ENCODE data around the gene HHATL.

HHATL gene

DNA sequence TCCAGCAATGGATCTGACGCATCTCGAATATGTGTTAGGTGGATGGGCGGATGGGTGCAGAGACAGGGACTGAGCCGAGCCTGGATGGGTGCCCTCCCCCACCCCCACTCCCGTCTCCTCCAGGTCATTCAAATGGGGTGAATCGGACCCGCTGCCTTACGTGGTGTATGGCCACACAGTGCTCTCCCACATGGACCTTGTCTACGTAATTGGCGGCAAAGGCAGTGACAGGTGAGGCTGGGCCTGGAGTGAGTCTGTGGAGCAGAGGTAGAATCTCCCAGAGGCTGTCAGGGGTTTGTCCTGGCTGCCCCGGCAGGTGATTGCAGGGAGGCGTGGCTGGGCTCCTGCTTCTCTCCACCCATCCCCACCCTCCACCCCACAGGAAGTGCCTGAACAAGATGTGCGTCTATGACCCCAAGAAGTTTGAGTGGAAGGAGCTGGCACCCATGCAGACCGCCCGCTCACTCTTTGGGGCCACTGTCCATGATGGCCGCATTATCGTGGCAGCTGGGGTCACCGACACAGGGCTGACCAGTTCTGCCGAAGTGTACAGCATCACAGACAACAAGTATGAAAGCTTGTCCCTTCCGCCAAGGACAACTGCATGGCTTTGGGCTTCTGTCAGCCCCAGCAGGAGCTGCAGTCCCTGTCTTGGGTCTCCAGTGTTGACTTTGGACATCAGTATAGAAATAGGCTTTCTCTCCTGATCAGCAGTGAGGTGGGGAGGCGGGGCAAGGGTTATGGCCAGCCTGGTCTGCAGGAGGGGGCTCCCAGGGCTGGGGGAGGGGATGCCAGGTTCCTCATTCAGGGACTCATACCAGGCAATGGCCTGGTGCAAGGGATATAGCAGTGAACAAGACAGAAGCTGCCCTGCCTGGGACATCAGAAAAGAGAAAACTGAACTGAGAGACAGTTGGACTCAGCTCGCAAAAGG is 13.8 kb downstream of the HHATL start:
- no peak overlapping the region for H2AFZ ChIP-seq (ENCODE audit: low read length, unreplicated experiment)
- no peaks in the 10 kb centered on the region for H3K36me3 ChIP-seq (ENCODE audit: insufficient read depth, low read length)
- H3K4me1 ChIP-seq (ENCODE audit: control insufficient read depth, insufficient read depth, low read length, unreplicated experiment) = peaks cover 6% of the 10 kb centered on the region
- H3K4me3 ChIP-seq (ENCODE audit: low read depth, low read length) = no peak overlapping the region
- no peak overlapping the region for H3K27ac ChIP-seq (ENCODE audit: low read depth, low read length)
- H3K27me3 ChIP-seq (ENCODE audit: insufficient read depth, low read length) = peaks cover 34% of the 10 kb centered on the region
- H3K79me2 ChIP-seq (ENCODE audit: control insufficient read depth, insufficient read depth, low read length, unreplicated experiment) = no peaks in the 10 kb centered on the region

- Histone ChIP-seq H2AFZ (ENCODE audit: low read length, unreplicated experiment) (no peak overlapping the region), H3K79me2 (ENCODE audit: control insufficient read depth, insufficient read depth, low read length, unreplicated experiment) (no peaks in the 10 kb centered on the region), H3K27ac (ENCODE audit: low read depth, low read length) (no peak overlapping the region), H3K4me1 (ENCODE audit: control insufficient read depth, insufficient read depth, low read length, unreplicated experiment) (peaks cover 10% of the 10 kb centered on the region), H3K36me3 (ENCODE audit: insufficient read depth, low read length) (no peaks in the 10 kb centered on the region), H3K4me3 (ENCODE audit: low read depth, low read length) (no peak overlapping the region), H3K27me3 (ENCODE audit: insufficient read depth, low read length) (peaks cover 34% of the 10 kb centered on the region)
These were observed 14.6 kb downstream of the HHATL start for GRCh38 chr3:42688016-42688415.

GRCh38 chr3:42686832-42687650 is 15.6 kb downstream of the HHATL start:
- Histone ChIP-seq H3K4me3 (ENCODE audit: low read depth, low read length) (no peak overlapping the region), H3K27ac (ENCODE audit: low read depth, low read length) (no peak overlapping the region), H3K79me2 (ENCODE audit: control insufficient read depth, insufficient read depth, low read length, unreplicated experiment) (no peaks in the 10 kb centered on the region), H2AFZ (ENCODE audit: low read length, unreplicated experiment) (no peak overlapping the region), H3K27me3 (ENCODE audit: insufficient read depth, low read length) (peaks cover 31% of the 10 kb centered on the region), H3K36me3 (ENCODE audit: insufficient read depth, low read length) (no peaks in the 10 kb centered on the region), H3K4me1 (ENCODE audit: control insufficient read depth, insufficient read depth, low read length, unreplicated experiment) (peaks cover 10% of the 10 kb centered on the region)

DNA sequence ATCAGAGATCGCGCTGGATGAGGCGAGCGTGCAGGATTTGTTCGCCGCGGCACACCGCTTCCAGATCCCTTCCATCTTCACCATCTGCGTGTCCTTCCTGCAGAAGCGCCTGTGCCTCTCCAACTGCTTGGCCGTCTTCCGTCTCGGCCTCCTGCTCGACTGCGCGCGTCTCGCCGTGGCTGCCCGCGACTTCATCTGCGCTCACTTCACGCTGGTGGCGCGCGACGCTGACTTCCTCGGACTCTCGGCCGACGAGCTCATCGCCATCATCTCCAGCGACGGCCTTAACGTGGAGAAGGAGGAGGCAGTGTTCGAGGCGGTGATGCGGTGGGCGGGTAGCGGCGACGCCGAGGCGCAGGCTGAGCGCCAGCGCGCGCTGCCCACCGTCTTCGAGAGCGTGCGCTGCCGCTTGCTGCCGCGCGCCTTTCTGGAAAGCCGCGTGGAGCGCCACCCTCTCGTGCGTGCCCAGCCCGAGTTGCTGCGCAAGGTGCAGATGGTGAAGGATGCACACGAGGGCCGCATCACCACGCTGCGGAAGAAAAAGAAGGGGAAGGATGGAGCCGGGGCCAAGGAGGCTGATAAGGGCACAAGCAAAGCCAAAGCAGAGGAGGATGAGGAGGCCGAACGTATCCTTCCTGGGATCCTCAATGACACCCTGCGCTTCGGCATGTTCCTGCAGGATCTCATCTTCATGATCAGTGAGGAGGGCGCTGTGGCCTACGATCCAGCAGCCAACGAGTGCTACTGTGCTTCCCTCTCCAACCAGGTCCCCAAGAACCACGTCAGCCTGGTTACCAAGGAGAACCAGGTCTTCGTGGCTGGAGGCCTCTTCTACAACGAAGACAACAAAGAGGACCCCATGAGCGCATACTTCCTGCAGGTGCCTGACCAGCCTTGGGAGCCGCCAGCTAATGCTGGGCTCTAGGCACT is 16.4 kb downstream of the HHATL start:
- peaks cover 10% of the 10 kb centered on the region for H3K4me1 ChIP-seq (ENCODE audit: control insufficient read depth, insufficient read depth, low read length, unreplicated experiment)
- no peaks in the 10 kb centered on the region for H3K79me2 ChIP-seq (ENCODE audit: control insufficient read depth, insufficient read depth, low read length, unreplicated experiment)
- H2AFZ ChIP-seq (ENCODE audit: low read length, unreplicated experiment) = no peak overlapping the region
- H3K36me3 ChIP-seq (ENCODE audit: insufficient read depth, low read length) = no peaks in the 10 kb centered on the region
- H3K4me3 ChIP-seq (ENCODE audit: low read depth, low read length) = peak overlapping the region; percentile 50; the same call in 1 of the 2 replicates
- H3K27me3 ChIP-seq (ENCODE audit: insufficient read depth, low read length) = peaks cover 23% of the 10 kb centered on the region
- no peak overlapping the region for H3K27ac ChIP-seq (ENCODE audit: low read depth, low read length)

- peaks cover 16% of the 10 kb centered on the region for H3K4me1 ChIP-seq (ENCODE audit: control insufficient read depth, insufficient read depth, low read length, unreplicated experiment)
- no peak within 1 kb of the TSS for H3K27ac ChIP-seq (ENCODE audit: low read depth, low read length)
- peaks cover 23% of the 10 kb centered on the region for H3K27me3 ChIP-seq (ENCODE audit: insufficient read depth, low read length)
- no peaks in the 10 kb centered on the region for H3K79me2 ChIP-seq (ENCODE audit: control insufficient read depth, insufficient read depth, low read length, unreplicated experiment)
- peak within 1 kb of the TSS; percentile 50; the same call in 1 of the 2 replicates for H3K4me3 ChIP-seq (ENCODE audit: low read depth, low read length)
- no peaks in the 10 kb centered on the region for H3K36me3 ChIP-seq (ENCODE audit: insufficient read depth, low read length)
- no peak within 1 kb of the TSS for H2AFZ ChIP-seq (ENCODE audit: low read length, unreplicated experiment)
These were observed 17.2 kb downstream of the HHATL start, which contains the start of gene KLHL40 for GRCh38 chr3:42685363-42685881. TSS of gene KLHL40 (plus strand) at chr3:42685537. CDS start at chr3:42685619, 82 bp downstream.

DNA sequence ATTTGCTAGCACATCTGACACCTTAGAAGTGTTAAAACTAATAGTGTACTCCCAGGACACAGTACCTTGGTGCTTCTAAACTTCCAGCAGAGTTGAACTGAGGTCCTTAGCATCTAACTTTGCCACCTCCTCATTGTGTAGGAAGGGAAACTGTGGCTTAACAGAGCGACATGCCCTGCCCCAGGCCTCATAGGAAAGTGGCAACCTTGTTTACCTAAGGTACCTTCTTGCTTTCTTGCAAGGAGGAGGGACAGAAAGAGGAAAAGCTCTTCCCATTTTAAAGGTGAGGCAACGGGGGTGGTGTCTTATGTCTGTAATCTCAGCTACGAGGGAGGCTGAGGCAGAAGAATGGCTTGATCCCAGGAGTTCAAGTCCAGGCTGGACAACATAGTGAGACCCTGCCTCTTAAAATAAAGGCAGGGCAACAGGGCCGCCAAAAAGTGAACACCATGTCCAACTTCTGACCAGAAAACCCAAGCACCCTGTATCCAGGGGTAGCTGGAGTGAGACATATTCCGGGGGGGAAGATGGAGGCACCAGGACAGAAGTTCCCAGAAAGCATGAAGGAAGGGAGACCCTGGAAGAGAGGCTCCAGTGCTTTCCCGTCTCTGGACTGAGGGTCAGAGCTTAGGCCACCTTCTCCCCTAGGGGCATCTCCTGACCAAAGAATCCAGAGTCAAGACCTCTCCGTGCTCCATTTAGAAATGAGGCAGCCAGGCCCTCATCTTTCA is 17.8 kb downstream of the HHATL start:
- H3K27me3 ChIP-seq (ENCODE audit: insufficient read depth, low read length) = peaks cover 23% of the 10 kb centered on the region
- H3K36me3 ChIP-seq (ENCODE audit: insufficient read depth, low read length) = no peaks in the 10 kb centered on the region
- H2AFZ ChIP-seq (ENCODE audit: low read length, unreplicated experiment) = no peak overlapping the region
- peaks cover 17% of the 10 kb centered on the region for H3K4me1 ChIP-seq (ENCODE audit: control insufficient read depth, insufficient read depth, low read length, unreplicated experiment)
- H3K27ac ChIP-seq (ENCODE audit: low read depth, low read length) = no peak overlapping the region
- H3K4me3 ChIP-seq (ENCODE audit: low read depth, low read length) = no peak overlapping the region
- no peaks in the 10 kb centered on the region for H3K79me2 ChIP-seq (ENCODE audit: control insufficient read depth, insufficient read depth, low read length, unreplicated experiment)

DNA sequence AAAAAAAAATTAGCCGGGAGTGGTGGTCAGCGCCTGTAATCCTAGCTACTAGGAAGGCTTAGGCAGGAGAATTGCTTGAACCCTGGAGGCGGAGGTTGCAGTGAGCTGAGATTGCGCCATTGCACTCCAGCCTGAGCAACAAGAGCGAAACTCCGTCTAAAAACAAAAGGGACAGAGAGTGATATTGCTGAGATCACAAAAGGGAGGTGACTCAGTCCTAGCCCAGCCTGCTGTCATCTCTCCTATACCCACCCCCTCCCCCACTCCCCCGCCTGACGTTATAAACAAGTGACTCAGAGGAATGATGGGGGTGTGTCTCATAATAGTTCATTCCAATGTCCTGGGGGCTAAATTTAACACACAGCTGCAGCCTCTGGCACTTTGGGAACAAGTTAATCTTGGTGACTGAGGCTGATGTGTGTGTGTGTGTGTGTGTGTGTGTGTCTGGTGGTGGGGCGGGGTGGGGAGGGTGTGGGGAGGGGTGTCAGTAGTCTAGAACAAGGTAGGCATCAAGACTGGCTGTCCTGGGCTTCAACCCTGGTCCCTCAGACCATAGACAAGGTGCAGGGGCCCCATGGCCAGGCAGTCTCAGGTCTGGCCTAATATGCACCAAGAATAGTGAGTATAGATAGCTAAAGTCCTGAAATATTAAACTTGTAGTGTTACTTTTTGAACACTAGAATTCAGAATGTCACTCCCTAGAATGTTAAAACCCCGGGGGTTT is 18.6 kb downstream of the HHATL start:
- Histone ChIP-seq H3K4me3 (ENCODE audit: low read depth, low read length) (no peak overlapping the region), H3K36me3 (ENCODE audit: insufficient read depth, low read length) (no peaks in the 10 kb centered on the region), H3K27ac (ENCODE audit: low read depth, low read length) (no peak overlapping the region), H3K79me2 (ENCODE audit: control insufficient read depth, insufficient read depth, low read length, unreplicated experiment) (no peaks in the 10 kb centered on the region), H3K27me3 (ENCODE audit: insufficient read depth, low read length) (peaks cover 23% of the 10 kb centered on the region), H2AFZ (ENCODE audit: low read length, unreplicated experiment) (no peak overlapping the region), H3K4me1 (ENCODE audit: control insufficient read depth, insufficient read depth, low read length, unreplicated experiment) (peaks cover 17% of the 10 kb centered on the region)

DNA sequence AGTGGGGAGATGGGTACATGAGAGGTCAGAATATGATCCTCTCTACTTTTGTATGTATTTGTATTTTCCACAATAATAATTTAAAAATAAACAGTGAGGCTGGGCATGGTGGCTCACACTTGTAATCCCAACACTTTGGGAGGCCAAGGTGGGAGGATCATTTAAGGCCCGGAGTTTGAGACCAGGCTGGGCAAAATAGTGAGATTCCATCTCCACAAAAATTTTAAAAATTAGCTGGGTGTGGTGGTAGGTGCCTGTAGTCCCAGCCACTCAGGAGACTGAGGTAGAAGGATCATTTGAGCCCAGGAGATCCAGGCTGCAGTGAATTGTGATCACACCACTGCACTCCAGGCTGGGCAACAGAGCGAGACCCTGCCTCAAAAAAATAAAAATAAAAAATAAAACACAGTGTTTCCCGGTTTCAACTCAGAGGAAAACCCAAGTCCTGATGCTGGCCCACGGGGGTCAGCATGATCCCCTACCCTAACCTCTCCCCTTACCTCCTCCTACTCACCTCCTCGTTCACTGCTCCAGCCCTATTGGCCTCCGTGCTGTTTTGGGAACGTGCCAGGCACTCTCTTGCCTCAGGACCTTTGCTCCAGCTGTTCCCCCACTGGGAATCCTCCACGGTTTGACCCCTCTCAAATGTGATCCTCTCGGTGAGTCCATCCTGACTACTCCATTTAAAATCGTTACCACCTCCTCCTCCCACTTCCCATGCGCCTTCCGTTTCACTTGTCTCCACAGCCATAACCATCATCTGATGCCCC is 20.1 kb downstream of the HHATL start:
- H3K4me1 ChIP-seq (ENCODE audit: control insufficient read depth, insufficient read depth, low read length, unreplicated experiment) = peaks cover 17% of the 10 kb centered on the region
- H3K4me3 ChIP-seq (ENCODE audit: low read depth, low read length) = no peak overlapping the region

More for the DNA sequence above, 20.1 kb downstream of the HHATL start:
- Histone ChIP-seq H3K79me2 (ENCODE audit: control insufficient read depth, insufficient read depth, low read length, unreplicated experiment) (no peaks in the 10 kb centered on the region), H3K27me3 (ENCODE audit: insufficient read depth, low read length) (peaks cover 23% of the 10 kb centered on the region), H3K36me3 (ENCODE audit: insufficient read depth, low read length) (no peaks in the 10 kb centered on the region), H2AFZ (ENCODE audit: low read length, unreplicated experiment) (no peak overlapping the region), H3K27ac (ENCODE audit: low read depth, low read length) (no peak overlapping the region)
